GM19193 (cell line): Measurements from ENCODE around the gene CABLES1.

Source experiments
- POLR2A ChIP-seq: IDR thresholded peaks from 4 replicates; pipeline ENCODE4 v1.6.1; 2011; ENCODE audit not compliant: insufficient read depth, insufficient read length; ENCODE audit errors: extremely low read depth

The CABLES1 gene

GRCh38 chr18:23149570-23149969 lies 14.3 kb downstream of the CABLES1 start:
- no peak for TF ChIP-seq POLR2A

DNA sequence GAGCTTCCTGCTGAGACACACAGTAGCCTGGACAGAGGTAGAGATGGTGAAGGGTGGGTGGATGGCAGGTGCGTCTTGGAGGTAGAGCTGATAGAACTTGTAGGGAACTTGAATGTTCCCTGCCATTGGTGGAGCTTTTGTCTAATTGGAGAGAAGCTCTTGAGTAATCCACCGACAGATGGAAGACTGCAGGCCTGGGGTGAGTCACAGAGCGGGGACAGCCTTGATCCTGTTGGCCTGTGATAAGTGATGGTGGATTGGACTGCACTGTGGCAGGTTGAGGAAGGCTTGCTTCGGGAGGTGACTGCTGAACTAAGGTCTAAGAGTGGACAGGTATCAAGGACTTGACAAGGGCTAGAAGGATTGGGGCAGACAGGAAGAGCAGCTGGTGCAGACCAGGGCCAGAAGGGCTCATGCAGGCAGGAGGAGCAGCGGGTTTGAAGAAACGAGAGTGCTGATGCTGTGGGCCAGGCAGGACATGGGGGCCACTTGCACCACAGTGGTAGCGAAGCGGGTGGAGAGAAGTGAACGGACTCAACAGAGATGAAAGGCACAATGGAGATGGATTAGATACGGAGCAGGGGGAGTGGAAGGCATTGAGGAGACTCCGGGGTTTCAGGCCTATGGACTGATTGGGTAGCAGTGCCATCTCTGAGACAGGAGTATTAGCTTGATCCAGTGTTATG lies 16.3 kb downstream of the CABLES1 start:
- TF ChIP-seq POLR2A, result no peak

DNA sequence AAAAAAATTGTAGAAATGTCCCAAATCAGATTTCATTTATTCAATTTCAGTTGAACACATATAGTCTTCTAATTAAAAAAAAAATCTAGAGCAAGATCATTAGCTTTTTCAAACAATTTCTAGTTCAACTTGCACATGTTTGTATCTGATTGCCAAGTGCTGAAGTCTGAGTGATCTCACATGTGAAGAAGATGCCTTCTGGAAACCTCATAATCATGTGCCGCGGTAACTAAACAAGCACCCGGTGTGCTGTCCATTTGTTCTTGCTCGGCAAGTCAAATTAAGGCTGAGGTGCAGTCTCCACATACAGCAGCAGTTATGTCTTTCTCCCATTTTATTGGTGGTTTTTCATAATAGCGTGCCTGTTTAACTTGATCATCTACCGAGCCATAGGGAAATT lies 18.7 kb downstream of the CABLES1 start:
- TF ChIP-seq POLR2A, result no peak

- TF ChIP-seq POLR2A, result no peak
These were observed 19.7 kb downstream of the CABLES1 start for GRCh38 chr18:23154823-23155500.

GRCh38 chr18:23155537-23155936 lies 20.3 kb downstream of the CABLES1 start:
- TF ChIP-seq POLR2A, result no peak

GRCh38 chr18:23156134-23156533 lies 20.8 kb downstream of the CABLES1 start:
- TF ChIP-seq POLR2A, result no peak

GRCh38 chr18:23158058-23158457 lies 22.8 kb downstream of the CABLES1 start:
- no peak for TF ChIP-seq POLR2A

GRCh38 chr18:23159344-23159743 lies 24.1 kb downstream of the CABLES1 start:
- TF ChIP-seq POLR2A, result no peak

DNA sequence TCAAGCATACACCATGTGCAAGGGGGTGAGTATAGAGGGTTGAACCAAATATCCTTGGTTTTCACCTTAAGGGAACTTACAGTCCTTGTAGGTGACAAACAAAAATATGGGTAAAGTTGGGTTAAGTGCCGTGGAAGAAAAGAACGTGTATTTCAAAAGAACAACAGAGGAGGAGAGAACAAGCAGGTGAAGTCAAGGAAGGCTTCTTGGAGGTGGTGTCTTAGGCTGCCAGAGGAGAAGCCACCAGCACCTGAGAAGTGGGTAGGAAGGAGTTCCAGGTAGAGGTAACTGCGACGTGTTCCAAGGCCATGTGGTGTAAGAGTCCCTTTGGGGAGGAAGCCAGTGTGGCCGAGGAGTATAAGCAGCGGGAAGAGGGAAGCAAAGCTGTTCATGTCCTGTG lies 27.2 kb downstream of the CABLES1 start:
- TF ChIP-seq POLR2A, result no peak

DNA sequence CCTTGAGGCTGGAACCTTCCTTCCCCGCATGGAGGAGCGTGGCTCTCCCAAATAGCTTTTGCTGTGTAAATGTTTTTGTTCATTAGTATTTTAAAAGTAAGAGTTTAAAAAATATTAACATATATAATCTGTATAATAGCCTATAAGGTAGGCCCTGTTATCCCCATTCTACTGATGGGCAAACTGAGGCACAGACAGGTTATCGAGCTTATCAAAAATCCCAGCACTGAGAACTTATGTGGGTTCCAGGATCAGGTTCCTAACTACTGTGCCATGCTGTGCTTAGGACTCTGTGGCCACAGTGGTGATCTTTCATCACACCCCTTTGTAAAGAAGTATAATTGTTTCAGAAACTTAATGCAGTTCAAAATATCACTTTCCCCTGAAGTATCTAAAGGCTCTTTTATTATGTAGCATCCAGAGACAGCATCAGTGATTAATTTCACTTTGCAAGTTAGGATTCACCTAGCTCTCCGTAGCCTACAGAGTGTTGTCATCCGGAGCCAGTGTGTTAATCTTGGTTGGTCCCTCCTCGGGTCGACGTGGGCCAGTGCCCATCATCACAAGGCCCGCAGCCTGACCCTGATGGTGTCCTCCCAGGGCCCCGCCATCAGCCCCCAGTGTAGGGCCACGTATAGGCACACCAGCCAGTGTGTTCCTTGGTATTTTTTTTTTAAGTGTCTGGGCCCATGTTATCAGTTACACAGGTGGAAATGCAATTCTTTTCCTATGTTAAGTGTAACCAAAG lies 28.7 kb downstream of the CABLES1 start:
- TF ChIP-seq POLR2A, result no peak

DNA sequence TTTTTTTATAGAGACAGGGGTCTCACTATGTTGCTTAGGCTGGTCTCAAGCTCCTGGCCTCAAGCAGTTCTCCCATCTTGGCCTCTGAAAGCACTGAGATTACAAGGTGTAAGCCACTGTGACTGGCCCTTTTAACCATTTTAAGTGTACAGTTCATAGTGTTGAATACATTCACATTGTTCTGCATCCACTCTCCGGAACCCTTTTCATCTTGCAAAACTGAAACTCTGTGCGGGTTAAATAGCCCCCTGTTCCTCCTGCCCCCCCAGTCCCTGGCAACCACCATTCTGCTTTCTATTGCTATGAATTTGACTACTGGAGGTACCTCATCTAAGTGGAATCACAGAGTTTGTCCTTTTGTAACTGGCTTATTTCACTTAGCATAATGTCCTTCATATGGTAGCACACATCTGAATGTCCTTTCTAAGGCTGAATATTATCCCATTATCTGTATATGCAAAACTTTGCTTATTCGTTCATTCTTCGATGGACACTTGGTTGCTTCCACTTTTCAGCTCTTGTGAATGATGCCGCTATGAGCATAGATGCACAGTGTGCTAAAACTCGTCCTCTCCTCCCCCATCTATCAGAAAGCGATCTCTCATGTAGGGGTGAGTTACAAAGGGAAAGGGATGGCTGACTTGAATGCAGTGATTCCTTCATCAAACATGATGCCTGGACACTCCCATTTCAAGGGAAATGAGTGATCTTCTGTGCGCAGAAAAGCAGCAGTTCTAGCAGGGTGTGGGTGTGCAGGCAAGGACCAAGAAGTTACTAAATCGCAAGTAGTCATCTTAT lies 30.2 kb downstream of the CABLES1 start:
- no peak for TF ChIP-seq POLR2A

GRCh38 chr18:23166891-23167541 lies 31.7 kb downstream of the CABLES1 start:
- TF ChIP-seq POLR2A, result no peak

- no peak for TF ChIP-seq POLR2A
These were observed 34.4 kb downstream of the CABLES1 start for GRCh38 chr18:23169673-23170044.

GRCh38 chr18:23170137-23170536 lies 34.9 kb downstream of the CABLES1 start:
- TF ChIP-seq POLR2A, result no peak

DNA sequence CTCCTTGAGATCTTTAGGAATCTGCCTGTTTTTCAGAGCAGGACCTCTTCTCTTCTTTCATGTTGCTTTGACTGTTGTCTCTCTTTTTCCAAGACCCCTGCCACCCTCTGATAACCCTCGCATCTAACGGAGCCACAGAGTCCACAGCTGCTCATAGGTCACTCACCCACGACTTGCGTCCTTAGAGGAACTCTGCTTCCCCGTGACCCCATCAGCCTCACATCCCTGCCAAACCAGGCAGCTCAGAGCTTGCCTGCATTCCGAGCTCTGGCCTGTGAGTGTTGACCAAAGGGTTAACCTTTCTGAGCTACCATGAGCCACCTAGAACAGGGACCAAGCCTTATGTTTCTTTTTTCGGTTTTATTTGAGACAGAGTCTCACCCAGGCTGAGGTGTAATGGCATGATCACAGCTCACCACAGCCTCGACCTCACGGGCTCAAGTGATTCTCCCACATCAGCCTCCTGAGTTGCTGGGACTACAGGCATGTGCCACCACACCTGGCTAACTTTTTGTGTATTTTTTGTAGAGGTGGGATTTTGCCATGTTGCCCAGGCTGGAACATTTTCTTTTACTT lies 36.4 kb downstream of the CABLES1 start:
- TF ChIP-seq POLR2A, result no peak
